Measurements from ENCODE around the gene MRPL38.
A peak's percentile ranks its signal among the peaks of the same experiment; 100 is the strongest.

Gene MRPL38

GRCh38 chr17:75904749-75905521 is at the start of gene MRPL38:
MRPL38 (minus strand) TSS chr17:75904884; CDS start chr17:75904875, 9 bp downstream.
- peak; percentile 90 to 91 for DNase-seq

GRCh38 chr17:75950855-75951554 is 46.3 kb upstream of the MRPL38 start:
- DNase-seq = no peak

GRCh38 chr17:75950421-75950820 is 45.7 kb upstream of the MRPL38 start:
- no peak for DNase-seq

GRCh38 chr17:75945211-75945610 is 40.5 kb upstream of the MRPL38 start:
- DNase-seq = no peak

GRCh38 chr17:75943491-75943890 is 38.8 kb upstream of the MRPL38 start:
- no peak for DNase-seq

GRCh38 chr17:75942473-75942872 is 37.8 kb upstream of the MRPL38 start:
- DNase-seq = no peak

- no peak for DNase-seq
Observed at GRCh38 chr17:75941442-75941819, 36.7 kb upstream of the MRPL38 start.

GRCh38 chr17:75940727-75941441 is 36.2 kb upstream of the MRPL38 start, which contains the start of gene FBF1:
FBF1 (minus strand) TSS chr17:75941042; CDS start chr17:75938149, 2,893 bp downstream.
- peak; percentile 81 to 88 for DNase-seq

GRCh38 chr17:75937652-75938051 is 33.0 kb upstream of the MRPL38 start:
- no peak for DNase-seq

- DNase-seq = no peak
Observed at GRCh38 chr17:75933808-75934207, 29.1 kb upstream of the MRPL38 start.

GRCh38 chr17:75932852-75933251 is 28.2 kb upstream of the MRPL38 start:
- DNase-seq = no peak

GRCh38 chr17:75931062-75931461 is 26.4 kb upstream of the MRPL38 start:
- no peak for DNase-seq

GRCh38 chr17:75927286-75927922 is 22.7 kb upstream of the MRPL38 start:
- DNase-seq = no peak

- no peak for DNase-seq
Observed at GRCh38 chr17:75926456-75926855, 21.8 kb upstream of the MRPL38 start.

- no peak for DNase-seq
Observed at GRCh38 chr17:75925912-75926311, 21.2 kb upstream of the MRPL38 start.

GRCh38 chr17:75925103-75925502 is 20.4 kb upstream of the MRPL38 start:
- no peak for DNase-seq

- no peak for DNase-seq
Observed at GRCh38 chr17:75922963-75923874, 18.5 kb upstream of the MRPL38 start.

- no peak for DNase-seq
Observed at GRCh38 chr17:75922173-75922961, 17.7 kb upstream of the MRPL38 start.

GRCh38 chr17:75921596-75921995 is 16.9 kb upstream of the MRPL38 start:
- no peak for DNase-seq

GRCh38 chr17:75920045-75920560 is 15.4 kb upstream of the MRPL38 start:
- no peak for DNase-seq

- DNase-seq = no peak
Observed at GRCh38 chr17:75919611-75920010, 14.9 kb upstream of the MRPL38 start.
